Measurements from ENCODE around the gene PPARG.

DNA sequence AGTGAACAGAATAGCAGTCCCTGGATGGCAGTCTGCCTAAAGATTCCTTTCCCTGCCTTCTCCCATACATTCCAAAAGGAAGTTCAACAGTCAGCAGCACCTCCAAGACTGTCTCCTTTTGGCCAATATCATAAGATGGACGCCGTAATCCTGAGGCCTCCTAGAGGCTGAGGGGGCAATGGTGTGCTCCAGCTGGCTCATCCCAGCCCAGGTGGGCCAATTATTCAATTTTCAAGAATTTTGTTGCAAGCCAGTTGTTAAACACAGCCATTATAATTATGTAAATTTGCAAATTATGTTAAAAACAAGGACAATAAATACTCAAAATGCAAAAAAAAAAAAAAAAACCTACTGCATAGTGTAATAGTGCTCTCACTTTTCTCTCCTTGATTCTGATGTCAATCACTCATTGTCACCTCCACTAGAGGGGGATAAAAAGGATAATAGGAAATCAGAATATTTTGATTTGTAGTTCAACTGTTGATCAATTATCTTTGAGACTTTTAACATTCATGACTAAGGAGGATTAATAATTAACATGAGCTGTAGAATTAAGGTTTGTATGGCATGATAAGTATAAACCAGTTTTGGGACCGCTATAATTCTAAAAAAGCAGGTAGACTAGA lies 40.1 kb downstream of the PPARG start:
- TF ChIP-seq STAT3 (IDR thresholded peaks at IDR 0.05; ENCODE audit: low read depth, low read length) (no peak), KDM1A (IDR thresholded peaks at IDR 0.05; ENCODE audit: borderline replicate concordance) (no peak), GABPA (IDR thresholded peaks at IDR 0.05; ENCODE audit: low read depth) (no peak), RAD21 (IDR thresholded peaks at IDR 0.05; ENCODE audit: insufficient read depth, low read depth, low read length) (no peak), POLR2A (IDR thresholded peaks at IDR 0.05; ENCODE audit: low read depth, low read length) (no peak), SREBF2 (IDR thresholded peaks at IDR 0.05; ENCODE audit: low read length) (no peak)
- TF ChIP-seq, protein P1, sequence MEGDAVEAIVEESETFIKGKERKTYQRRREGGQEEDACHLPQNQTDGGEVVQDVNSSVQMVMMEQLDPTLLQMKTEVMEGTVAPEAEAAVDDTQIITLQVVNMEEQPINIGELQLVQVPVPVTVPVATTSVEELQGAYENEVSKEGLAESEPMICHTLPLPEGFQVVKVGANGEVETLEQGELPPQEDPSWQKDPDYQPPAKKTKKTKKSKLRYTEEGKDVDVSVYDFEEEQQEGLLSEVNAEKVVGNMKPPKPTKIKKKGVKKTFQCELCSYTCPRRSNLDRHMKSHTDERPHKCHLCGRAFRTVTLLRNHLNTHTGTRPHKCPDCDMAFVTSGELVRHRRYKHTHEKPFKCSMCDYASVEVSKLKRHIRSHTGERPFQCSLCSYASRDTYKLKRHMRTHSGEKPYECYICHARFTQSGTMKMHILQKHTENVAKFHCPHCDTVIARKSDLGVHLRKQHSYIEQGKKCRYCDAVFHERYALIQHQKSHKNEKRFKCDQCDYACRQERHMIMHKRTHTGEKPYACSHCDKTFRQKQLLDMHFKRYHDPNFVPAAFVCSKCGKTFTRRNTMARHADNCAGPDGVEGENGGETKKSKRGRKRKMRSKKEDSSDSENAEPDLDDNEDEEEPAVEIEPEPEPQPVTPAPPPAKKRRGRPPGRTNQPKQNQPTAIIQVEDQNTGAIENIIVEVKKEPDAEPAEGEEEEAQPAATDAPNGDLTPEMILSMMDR (IDR thresholded peaks at IDR 0.05 in 2 of 3, conservative IDR thresholded peaks at IDR 0.05 in 1 of 3; ENCODE audit: control insufficient read depth in 2 of 3, extremely low read depth in 1 of 3, insufficient read depth in 1 of 3, low read depth in 3 of 3, low read length in 3 of 3), result no peak
- TF ChIP-seq, protein P2, sequence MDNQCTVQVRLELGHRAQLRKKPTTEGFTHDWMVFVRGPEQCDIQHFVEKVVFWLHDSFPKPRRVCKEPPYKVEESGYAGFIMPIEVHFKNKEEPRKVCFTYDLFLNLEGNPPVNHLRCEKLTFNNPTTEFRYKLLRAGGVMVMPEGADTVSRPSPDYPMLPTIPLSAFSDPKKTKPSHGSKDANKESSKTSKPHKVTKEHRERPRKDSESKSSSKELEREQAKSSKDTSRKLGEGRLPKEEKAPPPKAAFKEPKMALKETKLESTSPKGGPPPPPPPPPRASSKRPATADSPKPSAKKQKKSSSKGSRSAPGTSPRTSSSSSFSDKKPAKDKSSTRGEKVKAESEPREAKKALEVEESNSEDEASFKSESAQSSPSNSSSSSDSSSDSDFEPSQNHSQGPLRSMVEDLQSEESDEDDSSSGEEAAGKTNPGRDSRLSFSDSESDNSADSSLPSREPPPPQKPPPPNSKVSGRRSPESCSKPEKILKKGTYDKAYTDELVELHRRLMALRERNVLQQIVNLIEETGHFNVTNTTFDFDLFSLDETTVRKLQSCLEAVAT (IDR thresholded peaks at IDR 0.05), result no peak
